Nucleus accumbens (tissue), 56 donors: ENCODE results near the gene SYNPO2.
"Not testable (repeated sequence)": the region's sequence is repeated elsewhere in the genome, so short reads cannot be mapped to it uniquely, and the experiment has no call there.

ENCODE experiments used
- DNase-seq, 56 donors: peaks; one replicate each; lab custom pipeline; 2025; lab: John Stamatoyannopoulos, UW

The SYNPO2 gene

GRCh38 chr4:118968005-118968404, 79.4 kb downstream of the SYNPO2 start:
- peak in 23 of 56 donors; percentile 1 to 43 (median 17) for DNase-seq

GRCh38 chr4:118968813-118969212, 80.2 kb downstream of the SYNPO2 start:
- DNase-seq: no peak

- DNase-seq: peak in 10 of 56 donors; percentile 2 to 22 (median 5)
Measured at GRCh38 chr4:118969359-118969758, 80.7 kb downstream of the SYNPO2 start.

- no peak for DNase-seq
Measured at GRCh38 chr4:118972167-118972566, 83.5 kb downstream of the SYNPO2 start.

GRCh38 chr4:118973295-118973694, 84.6 kb downstream of the SYNPO2 start:
- no peak for DNase-seq

- no peak for DNase-seq
Measured at GRCh38 chr4:118974758-118975157, 86.1 kb downstream of the SYNPO2 start.

GRCh38 chr4:118975449-118976192, 87.0 kb downstream of the SYNPO2 start:
- DNase-seq: no peak

- DNase-seq: not testable (repeated sequence)
Measured at GRCh38 chr4:118976193-118976560, 87.5 kb downstream of the SYNPO2 start.

GRCh38 chr4:118977100-118977499, 88.4 kb downstream of the SYNPO2 start:
- not testable (repeated sequence) for DNase-seq

- no peak for DNase-seq
Measured at GRCh38 chr4:118979712-118980111, 91.1 kb downstream of the SYNPO2 start.

GRCh38 chr4:118981171-118981838, 92.7 kb downstream of the SYNPO2 start:
- no peak for DNase-seq

GRCh38 chr4:118981839-118982381, 93.3 kb downstream of the SYNPO2 start:
- peak in 39 of 56 donors; percentile 1 to 76 (median 30) for DNase-seq

GRCh38 chr4:118983293-118983692, 94.6 kb downstream of the SYNPO2 start:
- no peak for DNase-seq

- DNase-seq: no peak
Measured at GRCh38 chr4:118983831-118984230, 95.2 kb downstream of the SYNPO2 start.

- DNase-seq: no peak
Measured at GRCh38 chr4:118985170-118986000, 96.7 kb downstream of the SYNPO2 start.

- no peak for DNase-seq
Measured at GRCh38 chr4:118987959-118988634, 99.4 kb downstream of the SYNPO2 start.

GRCh38 chr4:118988635-118988972, 100.0 kb downstream of the SYNPO2 start:
- DNase-seq: no peak

GRCh38 chr4:118989098-118990080, 100.7 kb downstream of the SYNPO2 start:
- no peak for DNase-seq

- DNase-seq: no peak
Measured at GRCh38 chr4:118991686-118992085, 103.0 kb downstream of the SYNPO2 start.
